Erythroblast (primary cell): Measurements from ENCODE around the gene MBD3L4.
"Not testable (repeated sequence)": the region's sequence is repeated elsewhere in the genome, so short reads cannot be mapped to it uniquely, and the experiment has no call there.

Experiments
- DNase-seq, 2 experiments: peaks; one replicate each; lab custom pipeline; 2025; lab: John Stamatoyannopoulos, UW
- GATA1 ChIP-seq: IDR thresholded peaks from 2 replicates; pipeline ENCODE4 v1.6.1; 2011; ENCODE audit warnings: low read depth, mild to moderate bottlenecking, control low read depth, low read length, moderate library complexity
- POLR2A ChIP-seq: IDR thresholded peaks from 2 replicates; pipeline ENCODE4 v1.6.1; 2011; ENCODE audit warnings: mild to moderate bottlenecking, low read length

The MBD3L4 gene

DNA sequence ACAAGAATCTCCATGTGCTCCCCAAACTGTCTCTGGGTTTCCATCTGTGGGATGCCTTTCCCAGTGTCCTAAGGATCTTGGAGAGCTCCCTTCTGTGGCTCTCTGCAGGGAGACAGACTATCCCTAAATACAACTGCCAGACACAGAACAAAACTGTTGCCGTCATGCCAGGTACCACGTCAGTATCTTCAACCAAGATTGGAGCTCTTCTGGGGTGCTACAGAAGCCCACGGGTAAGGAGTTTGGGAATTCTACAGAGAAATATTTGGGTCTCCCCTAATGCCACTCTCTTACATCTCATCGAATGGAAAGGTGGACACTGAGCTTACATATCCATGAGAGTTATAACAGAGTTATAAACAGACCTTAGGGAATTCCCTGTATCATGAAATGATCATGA, 23.4 kb upstream of the MBD3L4 start:
- TF ChIP-seq GATA1 (no peak), POLR2A (no peak)
- DNase-seq = no peak

DNA sequence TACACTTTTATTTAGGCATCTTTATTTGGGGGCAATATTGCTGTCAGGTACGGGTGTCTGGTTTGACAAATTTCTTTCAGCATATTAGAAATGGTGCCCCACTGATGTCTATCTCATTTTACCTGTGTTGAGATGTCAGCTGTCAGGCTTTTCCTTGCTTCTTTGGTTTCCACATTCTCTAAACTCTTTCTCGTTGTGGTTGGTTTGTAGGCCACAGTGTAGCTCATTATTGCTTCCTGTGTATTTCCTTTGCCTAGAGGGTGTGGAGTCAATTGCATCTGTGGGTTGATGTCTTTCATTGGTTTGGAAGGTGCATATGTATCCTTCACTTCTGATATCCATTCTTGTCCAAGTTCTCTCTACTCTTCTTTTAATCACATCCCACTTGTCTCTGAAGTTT, 20.0 kb upstream of the MBD3L4 start:
- DNase-seq = not testable (repeated sequence)

DNA sequence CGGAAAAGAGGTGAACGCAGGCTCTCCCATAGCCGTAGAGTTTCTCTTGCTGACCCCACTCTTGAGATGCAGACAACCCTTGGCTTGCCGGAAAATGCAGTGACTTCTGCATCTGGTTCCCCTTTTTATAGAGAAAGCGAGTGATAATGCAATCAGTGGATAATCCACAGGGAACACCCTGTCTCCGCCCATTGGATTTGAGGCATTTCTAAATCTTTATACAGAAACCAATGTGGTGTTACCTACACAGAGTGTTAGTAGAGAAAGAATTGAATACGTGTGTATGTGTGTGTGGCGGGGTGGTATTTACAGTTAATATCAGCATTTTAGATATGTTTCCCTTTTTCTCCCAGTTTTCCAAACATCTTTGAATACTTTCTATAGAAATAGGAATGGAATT, 18.6 kb upstream of the MBD3L4 start, which contains the start of gene MBD3L3:
MBD3L3 (minus strand) TSS at position 101 of the 400 bp plus-strand sequence; CDS start at position 30, 71 bp downstream.
- not testable (repeated sequence) for DNase-seq

DNA sequence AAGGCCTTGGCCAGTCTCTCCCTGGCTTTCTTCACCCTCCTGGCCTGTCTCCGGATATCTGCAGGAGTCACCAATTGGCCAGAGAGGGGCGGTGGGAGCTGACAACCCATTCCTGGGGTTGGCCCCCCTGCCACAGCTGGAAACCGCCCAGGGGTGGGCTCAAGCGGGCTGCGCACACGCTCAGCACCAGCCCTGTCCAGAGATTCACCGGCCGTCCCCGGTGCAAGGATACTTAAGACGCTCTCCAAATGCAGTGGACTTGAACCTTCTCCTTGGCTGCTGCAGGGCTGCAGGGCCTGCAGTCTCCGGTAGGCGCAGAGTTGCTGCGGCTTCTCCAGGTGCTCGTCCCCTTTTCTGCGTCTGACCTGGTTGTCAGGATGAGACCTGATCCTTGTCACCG, 16.4 kb upstream of the MBD3L4 start:
- not testable (repeated sequence) for DNase-seq

DNA sequence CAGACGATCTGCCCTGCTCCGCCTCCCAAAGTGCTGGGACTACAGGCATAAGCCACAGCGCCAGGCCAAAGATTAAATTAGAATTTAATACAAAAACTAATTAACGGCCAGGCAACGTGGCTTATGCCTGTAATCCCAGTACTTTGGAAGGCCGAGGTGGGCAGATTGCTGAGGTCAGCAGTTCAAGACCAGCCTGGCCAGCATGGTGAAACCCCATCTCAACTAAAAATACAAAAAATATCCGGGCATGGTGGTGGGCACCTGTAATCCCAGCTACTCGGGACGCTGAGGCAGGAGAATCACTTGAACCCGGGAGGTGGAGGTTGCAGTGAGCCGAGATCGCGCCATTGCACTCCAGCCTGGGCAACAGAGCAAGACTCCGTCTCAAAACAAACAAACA, 15.7 kb upstream of the MBD3L4 start:
- not testable (repeated sequence) for DNase-seq

DNA sequence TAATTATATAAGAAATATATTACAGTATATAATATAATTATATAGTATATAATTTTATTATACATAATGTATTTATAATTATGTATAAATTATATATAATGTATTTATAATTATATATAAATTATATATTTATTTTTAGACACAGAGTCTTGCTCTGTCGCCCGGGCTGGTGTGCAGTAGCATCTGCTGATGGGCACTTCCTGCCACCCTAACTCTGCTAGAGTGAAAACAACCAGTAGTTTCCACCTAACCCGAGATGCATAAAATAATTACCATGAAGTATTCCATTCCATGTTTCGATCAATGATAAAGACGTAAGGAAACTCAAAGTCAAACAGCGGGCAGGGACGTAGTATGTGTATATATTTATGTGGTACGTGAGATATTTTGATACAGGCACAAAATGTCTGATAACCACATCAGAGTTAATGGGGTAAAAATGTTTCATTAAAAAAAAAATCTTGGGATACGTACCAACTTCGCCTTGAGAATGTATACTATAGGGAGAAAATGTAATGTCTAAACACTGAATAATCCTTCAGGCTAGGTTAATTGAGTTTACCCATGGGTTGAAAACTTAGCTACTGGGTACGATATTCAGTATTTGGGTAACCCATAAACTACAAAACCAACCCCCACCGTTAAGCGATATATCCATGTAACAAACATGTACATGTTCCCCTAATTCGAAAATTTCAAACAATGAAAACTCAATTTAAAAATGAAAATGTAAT, 14.8 kb upstream of the MBD3L4 start:
- not testable (repeated sequence) for DNase-seq

DNA sequence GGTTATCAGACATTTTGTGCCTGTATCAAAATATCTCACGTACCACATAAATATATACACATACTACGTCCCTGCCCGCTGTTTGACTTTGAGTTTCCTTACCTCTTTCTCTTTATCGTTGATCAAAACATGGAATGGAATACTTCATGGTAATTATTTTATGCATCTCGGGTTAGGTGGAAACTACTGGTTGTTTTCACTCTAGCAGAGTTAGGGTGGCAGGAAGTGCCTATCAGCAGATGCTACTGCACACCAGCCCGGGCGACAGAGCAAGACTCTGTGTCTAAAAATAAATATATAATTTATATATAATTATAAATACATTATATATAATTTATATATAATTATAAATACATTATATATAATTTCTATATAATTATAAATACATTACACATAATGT, 12.9 kb upstream of the MBD3L4 start:
- DNase-seq = not testable (repeated sequence)

DNA sequence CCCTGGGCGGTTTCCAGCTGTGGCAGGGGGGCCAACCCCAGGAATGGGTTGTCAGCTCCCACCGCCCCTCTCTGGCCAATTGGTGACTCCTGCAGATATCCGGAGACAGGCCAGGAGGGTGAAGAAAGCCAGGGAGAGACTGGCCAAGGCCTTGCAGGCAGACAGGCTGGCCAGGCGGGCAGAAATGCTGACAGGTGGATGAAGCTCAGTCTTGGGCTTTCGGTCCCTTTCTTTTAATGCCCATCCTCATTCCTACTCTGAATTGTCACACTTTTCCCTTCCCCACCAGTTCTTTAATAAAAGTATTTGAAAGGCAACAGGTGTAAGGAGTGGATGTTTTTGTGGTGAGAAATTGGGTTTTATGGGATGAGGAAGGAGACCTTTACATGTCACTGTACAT, 11.4 kb upstream of the MBD3L4 start:
- not testable (repeated sequence) for DNase-seq

DNA sequence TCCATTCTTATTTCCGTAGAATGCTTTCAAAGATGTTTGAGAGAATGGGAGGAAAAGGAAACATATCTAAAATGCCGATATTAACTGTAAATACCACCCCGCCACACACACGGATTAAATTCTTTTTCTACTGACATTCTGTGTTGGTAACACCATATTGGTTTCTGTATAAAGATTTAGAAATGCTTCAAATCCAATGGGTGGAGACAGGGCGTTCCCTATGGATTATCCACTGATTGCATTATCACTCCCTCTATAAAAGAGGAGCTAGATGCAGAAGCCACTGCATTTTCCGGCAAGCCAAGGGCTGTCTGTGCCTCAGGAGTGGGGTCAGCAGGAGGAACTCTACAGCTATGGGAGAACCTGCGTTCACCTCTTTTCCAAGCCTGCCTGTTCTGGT, 9.0 kb upstream of the MBD3L4 start, which contains the start of gene MBD3L2:
MBD3L2 (plus strand) TSS at position 301 of the 400 bp plus-strand sequence; CDS start at position 354, 53 bp downstream.
- not testable (repeated sequence) for DNase-seq

DNA sequence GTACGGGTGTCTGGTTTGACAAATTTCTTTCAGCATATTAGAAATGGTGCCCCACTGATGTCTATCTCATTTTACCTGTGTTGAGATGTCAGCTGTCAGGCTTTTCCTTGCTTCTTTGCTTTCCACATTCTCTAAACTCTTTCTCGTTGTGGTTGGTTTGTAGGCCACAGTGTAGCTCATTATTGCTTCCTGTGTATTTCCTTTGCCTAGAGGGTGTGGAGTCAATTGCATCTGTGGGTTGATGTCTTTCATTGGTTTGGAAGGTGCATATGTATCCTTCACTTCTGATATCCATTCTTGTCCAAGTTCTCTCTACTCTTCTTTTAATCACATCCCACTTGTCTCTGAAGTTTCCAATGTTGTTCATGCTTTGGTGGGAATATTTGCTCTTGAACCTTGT, 1.6 kb upstream of the MBD3L4 start:
- DNase-seq = not testable (repeated sequence)

DNA sequence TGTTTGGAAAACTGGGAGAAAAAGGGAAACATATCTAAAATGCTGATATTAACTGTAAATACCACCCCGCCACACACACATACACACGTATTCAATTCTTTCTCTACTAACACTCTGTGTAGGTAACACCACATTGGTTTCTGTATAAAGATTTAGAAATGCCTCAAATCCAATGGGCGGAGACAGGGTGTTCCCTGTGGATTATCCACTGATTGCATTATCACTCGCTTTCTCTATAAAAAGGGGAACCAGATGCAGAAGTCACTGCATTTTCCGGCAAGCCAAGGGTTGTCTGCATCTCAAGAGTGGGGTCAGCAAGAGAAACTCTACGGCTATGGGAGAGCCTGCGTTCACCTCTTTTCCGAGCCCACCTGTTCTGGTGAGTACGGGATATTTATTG, 9.7 kb downstream of the MBD3L4 start, which contains the start of gene MBD3L5:
MBD3L5 (plus strand) TSS at position 301 of the 400 bp plus-strand sequence; CDS start at position 335, 34 bp downstream.
- not testable (repeated sequence) for DNase-seq

DNA sequence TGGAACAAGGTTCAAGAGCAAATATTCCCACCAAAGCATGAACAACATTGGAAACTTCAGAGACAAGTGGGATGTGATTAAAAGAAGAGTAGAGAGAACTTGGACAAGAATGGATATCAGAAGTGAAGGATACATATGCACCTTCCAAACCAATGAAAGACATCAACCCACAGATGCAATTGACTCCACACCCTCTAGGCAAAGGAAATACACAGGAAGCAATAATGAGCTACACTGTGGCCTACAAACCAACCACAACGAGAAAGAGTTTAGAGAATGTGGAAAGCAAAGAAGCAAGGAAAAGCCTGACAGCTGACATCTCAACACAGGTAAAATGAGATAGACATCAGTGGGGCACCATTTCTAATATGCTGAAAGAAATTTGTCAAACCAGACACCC, 11.2 kb downstream of the MBD3L4 start:
- not testable (repeated sequence) for DNase-seq

DNA sequence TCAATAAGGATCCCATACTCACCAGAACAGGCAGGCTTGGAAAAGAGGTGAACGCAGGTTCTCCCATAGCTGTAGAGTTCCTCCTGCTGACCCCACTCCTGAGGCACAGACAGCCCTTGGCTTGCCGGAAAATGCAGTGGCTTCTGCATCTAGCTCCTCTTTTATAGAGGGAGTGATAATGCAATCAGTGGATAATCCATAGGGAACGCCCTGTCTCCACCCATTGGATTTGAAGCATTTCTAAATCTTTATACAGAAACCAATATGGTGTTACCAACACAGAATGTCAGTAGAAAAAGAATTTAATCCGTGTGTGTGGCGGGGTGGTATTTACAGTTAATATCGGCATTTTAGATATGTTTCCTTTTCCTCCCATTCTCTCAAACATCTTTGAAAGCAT, 18.6 kb downstream of the MBD3L4 start, which contains the start of gene MBD3L2B:
MBD3L2B (minus strand) TSS at position 101 of the 400 bp plus-strand sequence; CDS start at position 67, 34 bp downstream.
- not testable (repeated sequence) for DNase-seq

DNA sequence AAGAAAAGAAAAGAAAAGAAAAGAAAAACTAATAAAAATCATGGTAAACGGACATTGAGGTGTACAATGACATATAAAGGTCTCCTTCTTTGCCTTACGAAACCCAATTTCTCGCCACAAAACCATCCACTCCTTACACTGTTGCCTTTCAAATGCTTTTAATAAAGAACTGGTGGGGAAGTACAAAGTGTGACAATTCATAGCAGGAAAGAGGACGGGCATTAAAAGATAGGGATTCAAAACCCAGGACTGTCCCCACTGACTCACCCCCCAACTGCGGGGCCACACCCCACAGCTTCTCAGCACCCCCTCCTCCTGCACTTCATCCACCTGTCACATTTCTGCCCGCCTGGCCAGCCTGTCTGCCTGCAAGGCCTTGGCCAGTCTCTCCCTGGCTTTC, 21.2 kb downstream of the MBD3L4 start:
- no peak for DNase-seq
- TF ChIP-seq POLR2A = no peak
- TF ChIP-seq GATA1 = no peak

DNA sequence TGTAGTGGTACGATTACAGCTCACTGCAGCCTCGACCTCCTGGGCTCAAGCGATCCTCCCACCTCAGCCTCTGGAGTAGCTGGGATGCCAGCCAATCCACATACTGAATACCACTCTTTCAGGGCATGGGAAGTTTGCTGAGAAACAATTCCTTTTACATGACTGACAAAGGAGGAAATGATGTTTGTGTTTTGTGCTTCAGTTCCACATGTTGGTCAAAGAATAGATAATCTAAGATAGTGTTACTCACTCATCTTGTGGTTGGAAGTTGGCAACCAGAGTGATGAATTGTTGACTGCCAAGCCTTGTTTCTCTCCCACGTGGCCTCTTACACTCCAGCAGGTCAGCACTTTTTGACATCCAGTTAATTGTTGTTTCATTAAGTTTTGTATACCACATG, 26.3 kb downstream of the MBD3L4 start:
- TF ChIP-seq POLR2A (no peak), GATA1 (no peak)
- DNase-seq = no peak

DNA sequence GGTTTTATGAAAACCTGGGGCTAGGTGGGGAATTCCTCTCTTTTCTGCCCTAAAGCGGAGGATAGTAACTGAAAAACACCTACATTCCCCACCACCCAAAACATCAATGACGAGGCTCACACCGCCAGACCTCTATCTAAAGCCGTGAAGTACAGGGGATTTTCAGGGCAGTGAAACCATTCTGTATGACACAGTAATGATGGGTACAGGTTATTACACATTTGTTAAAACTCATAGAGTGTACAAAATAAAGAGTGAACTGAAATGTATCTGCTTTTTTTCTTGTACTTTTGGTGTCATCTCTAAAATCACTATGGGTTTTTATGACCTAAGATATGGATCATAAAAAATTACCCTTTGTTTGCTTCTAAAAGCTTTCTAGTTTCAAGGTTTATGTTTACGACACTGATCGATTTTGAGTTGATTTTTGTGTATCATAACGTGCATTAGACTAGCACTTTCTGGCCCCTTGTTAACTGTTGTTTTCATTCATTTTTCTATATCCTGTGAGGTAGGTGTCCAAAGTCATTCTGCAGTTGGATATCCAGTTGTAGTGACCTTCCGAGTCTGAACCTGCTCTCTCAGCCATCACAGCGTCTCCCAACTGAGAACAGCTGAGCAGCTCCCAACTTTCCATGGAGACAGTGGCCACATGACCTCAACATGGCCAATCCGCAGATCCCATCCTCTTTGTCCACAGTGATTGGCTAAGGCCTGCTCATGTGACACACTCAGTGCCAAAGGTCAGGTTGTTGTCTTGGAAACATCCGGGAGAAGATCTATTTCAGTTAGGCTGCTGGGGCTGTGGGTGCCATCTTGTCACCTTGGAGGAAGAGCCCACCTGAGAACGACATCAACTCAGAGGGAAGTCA, 29.0 kb downstream of the MBD3L4 start:
- no peak for DNase-seq

More for the DNA sequence above, 29.0 kb downstream of the MBD3L4 start:
- TF ChIP-seq POLR2A = no peak
- TF ChIP-seq GATA1 = no peak
